BLaER1 treated with 17β-estradiol and CSF1 and Interleukin-3, amounts not matched to agents 10 nM and 100 nM (cell line): Measurements from ENCODE around the gene CRYBG2.
"Not testable (repeated sequence)": the region's sequence is repeated elsewhere in the genome, so short reads cannot be mapped to it uniquely, and the experiment has no call there.

Source experiments
- H3K27ac ChIP-seq, 11 experiments: shearing (Covaris generic); formaldehyde crosslinking; 2 replicates each; pipeline ENCODE4 v1.8.1; 2022
- H3K27me3 ChIP-seq, 11 experiments: shearing (Covaris generic); formaldehyde crosslinking; 2 replicates each; pipeline ENCODE4 v1.8.1; 2022
- H3K36me3 ChIP-seq, 11 experiments: shearing (Covaris generic); formaldehyde crosslinking; 2 replicates each; pipeline ENCODE4 v1.8.1; 2022
- H3K4me1 ChIP-seq, 10 experiments: shearing (Covaris generic); formaldehyde crosslinking; 2 replicates each; pipeline ENCODE4 v1.8.1; 2022
- H3K4me2 ChIP-seq, 11 experiments: shearing (Covaris generic); formaldehyde crosslinking; 2 replicates each; pipeline ENCODE4 v1.8.1; 2022
- H3K4me3 ChIP-seq, 10 experiments: shearing (Covaris generic); formaldehyde crosslinking; 2 replicates each; pipeline ENCODE4 v1.8.1; 2022
- H3K9ac ChIP-seq, 11 experiments: shearing (Covaris generic); formaldehyde crosslinking; 2 replicates each; pipeline ENCODE4 v1.8.1; 2022
- H3K9me3 ChIP-seq, 11 experiments: shearing (Covaris generic); formaldehyde crosslinking; replicated peaks in 1 of 11; 2 replicates each; pipeline ENCODE4 v1.8.1; 2022
- H4K20me1 ChIP-seq, 11 experiments: shearing (Covaris generic); formaldehyde crosslinking; 2 replicates each; pipeline ENCODE4 v1.8.1; 2022
- Cebpa-rat ChIP-seq, 11 experiments: shearing (Covaris generic); IDR thresholded peaks; 2 replicates each; pipeline ENCODE4 v1.8.1; 2022

CRYBG2 gene

GRCh38 chr1:26321315-26322041 is 32.5 kb downstream of the CRYBG2 start:
- TF ChIP-seq Cebpa-rat (IDR thresholded peaks at IDR 0.05), result no peak
- H3K9ac ChIP-seq, result peak overlapping the region; percentile 33 to 75 (median 51); a peak in 20 of 22 replicates

DNA sequence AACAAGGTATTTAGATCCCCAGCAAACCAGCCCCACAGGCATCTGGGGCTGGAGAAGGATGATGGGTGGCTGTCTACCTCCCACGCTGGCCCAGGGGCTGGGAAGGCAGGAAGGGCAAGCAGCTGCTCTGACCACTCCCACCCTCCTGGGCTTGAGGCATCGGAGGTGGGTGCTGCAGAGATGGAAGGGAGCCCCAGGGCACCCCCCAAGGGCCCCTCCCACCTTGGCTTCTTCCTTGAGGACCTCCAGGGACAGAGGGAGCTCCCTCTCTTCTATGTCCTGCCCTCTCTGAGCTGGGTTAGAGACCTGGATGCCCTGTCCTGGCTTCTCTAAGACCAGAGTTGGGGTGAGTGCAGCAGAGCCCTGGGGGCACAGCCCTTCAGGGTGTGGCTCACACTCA is 33.0 kb downstream of the CRYBG2 start:
- peak overlapping the region in 10 of 11 experiments; percentile 6 to 82 (median 62); a peak in 16 of 22 replicates for H3K27ac ChIP-seq
- H3K4me2 ChIP-seq, result peak overlapping the region; percentile 76 to 98 (median 90)
- peak overlapping the region in 9 of 11 experiments; percentile 33 to 75 (median 49); a peak in 17 of 22 replicates for H3K9ac ChIP-seq

More at GRCh38 chr1:26321315-26322041, 32.5 kb downstream of the CRYBG2 start:
- Histone ChIP-seq H4K20me1 (no peaks in the 10 kb centered on the region), H3K27me3 (peaks cover 0 to 8% (median 0%) of the 10 kb centered on the region in 11 experiments; a peak in 1 of 22 replicates), H3K4me1 (peaks cover 50 to 57% (median 55%) of the 10 kb centered on the region in 10 experiments), H3K4me2 (peak overlapping the region; percentile 76 to 98 (median 90)), H3K36me3 (peaks cover 0 to 6% (median 0%) of the 10 kb centered on the region in 11 experiments; a peak in 2 of 22 replicates), H3K27ac (peak overlapping the region in 10 of 11 experiments; percentile 6 to 82 (median 64); a peak in 16 of 22 replicates), H3K4me3 (peak overlapping the region in 1 of 10 experiments; percentile 28; a peak in 1 of 20 replicates), H3K9me3 (no peaks in the 10 kb centered on the region)

GRCh38 chr1:26318338-26319064 is 35.4 kb downstream of the CRYBG2 start:
- H3K4me1 ChIP-seq, result peaks cover 80 to 87% (median 84%) of the 10 kb centered on the region in 10 experiments
- peak overlapping the region; percentile 22 to 70 (median 49); a peak in 19 of 20 replicates for H3K4me3 ChIP-seq
- peak overlapping the region; percentile 53 to 82 (median 74) for H3K27ac ChIP-seq

More for the DNA sequence above, 33.0 kb downstream of the CRYBG2 start:
- peak overlapping the region in 1 of 10 experiments; percentile 28; a peak in 2 of 20 replicates for H3K4me3 ChIP-seq
- peaks cover 0 to 6% (median 0%) of the 10 kb centered on the region in 11 experiments; a peak in 2 of 22 replicates for H3K36me3 ChIP-seq
- no peaks in the 10 kb centered on the region for H3K9me3 ChIP-seq
- TF ChIP-seq Cebpa-rat (IDR thresholded peaks at IDR 0.05), result no peak
- H3K4me1 ChIP-seq, result peaks cover 56 to 63% (median 61%) of the 10 kb centered on the region in 10 experiments
- H4K20me1 ChIP-seq, result no peaks in the 10 kb centered on the region
- peaks cover 0 to 8% (median 0%) of the 10 kb centered on the region in 11 experiments; a peak in 1 of 22 replicates for H3K27me3 ChIP-seq

DNA sequence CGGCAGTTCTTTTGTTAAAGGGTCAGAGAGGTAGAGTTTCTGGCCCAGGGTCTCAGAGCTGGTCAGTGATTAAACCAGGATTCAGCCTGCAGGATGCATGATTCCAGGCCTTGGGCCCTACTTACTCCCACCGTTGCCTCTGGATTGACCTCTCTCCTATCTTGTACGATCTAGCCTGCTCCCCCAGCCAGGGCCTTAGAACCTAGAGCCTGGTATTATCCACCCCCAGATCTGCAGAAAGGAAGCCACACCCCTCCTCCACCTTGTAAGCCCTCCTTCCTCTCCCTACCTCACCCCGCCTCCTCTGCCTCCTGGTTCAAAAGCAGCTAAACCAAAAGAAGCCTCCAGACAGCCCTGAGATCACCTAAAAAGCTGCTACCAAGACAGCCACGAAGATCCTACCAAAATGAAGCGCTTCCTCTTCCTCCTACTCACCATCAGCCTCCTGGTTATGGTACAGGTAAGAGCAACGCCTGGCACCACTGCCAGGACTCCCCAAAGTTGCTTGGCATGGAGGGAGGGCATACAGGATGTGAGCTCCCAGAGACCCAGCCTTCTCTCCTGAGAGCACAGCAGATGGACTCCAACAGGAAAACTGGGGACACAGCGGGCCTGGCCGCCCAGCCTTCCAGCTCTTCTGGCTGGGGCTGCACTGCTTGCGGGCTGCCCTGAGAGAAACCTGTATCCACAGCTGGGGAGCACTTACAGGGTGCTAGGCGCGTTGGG is 36.2 kb downstream of the CRYBG2 start, which contains the start of gene CD52:
CD52 (plus strand) TSS at position 347 of the 726 bp plus-strand sequence; CDS start at position 407, 60 bp downstream.
- Histone ChIP-seq H3K9ac (peak within 1 kb of the TSS; percentile 48 to 75 (median 67)), H3K4me3 (peak within 1 kb of the TSS; percentile 22 to 70 (median 49); a peak in 19 of 20 replicates), H3K9me3 (no peaks in the 10 kb centered on the region), H3K27ac (peak within 1 kb of the TSS; percentile 61 to 82 (median 74)), H4K20me1 (no peaks in the 10 kb centered on the region), H3K27me3 (peaks cover 0 to 8% (median 0%) of the 10 kb centered on the region in 11 experiments; a peak in 1 of 22 replicates), H3K36me3 (peaks cover 0 to 6% (median 0%) of the 10 kb centered on the region in 11 experiments; a peak in 2 of 22 replicates), H3K4me1 (peaks cover 83 to 94% (median 91%) of the 10 kb centered on the region in 10 experiments), H3K4me2 (peak within 1 kb of the TSS; percentile 76 to 98 (median 90))
- no peak for TF ChIP-seq Cebpa-rat (IDR thresholded peaks at IDR 0.05)

More at GRCh38 chr1:26318338-26319064, 35.4 kb downstream of the CRYBG2 start:
- Histone ChIP-seq H3K36me3 (peaks cover 0 to 6% (median 0%) of the 10 kb centered on the region in 11 experiments; a peak in 2 of 22 replicates), H4K20me1 (no peaks in the 10 kb centered on the region), H3K4me2 (peak overlapping the region; percentile 76 to 98 (median 90)), H3K27me3 (peaks cover 0 to 8% (median 0%) of the 10 kb centered on the region in 11 experiments; a peak in 1 of 22 replicates), H3K9me3 (no peaks in the 10 kb centered on the region), H3K9ac (peak overlapping the region; percentile 48 to 75 (median 67))
- TF ChIP-seq Cebpa-rat (IDR thresholded peaks at IDR 0.05), result no peak

DNA sequence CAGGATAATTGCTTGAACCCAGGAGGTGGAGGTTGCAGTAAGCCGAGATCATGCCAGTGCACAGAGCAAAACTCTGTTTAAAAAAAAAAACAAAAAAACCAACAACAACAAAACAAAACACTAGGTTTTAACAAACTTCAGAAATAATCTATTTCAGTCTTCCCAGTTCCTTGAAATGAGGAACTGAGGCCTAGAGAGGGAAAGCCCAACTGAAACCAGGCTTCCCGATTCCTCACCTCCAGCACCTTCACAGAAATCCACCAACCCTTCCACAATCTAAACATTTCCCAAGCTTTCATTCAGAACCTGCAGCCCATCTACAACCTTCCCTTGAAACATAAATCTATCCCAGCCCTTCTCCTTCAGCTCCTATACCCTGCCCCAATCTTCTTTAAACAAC is 36.8 kb downstream of the CRYBG2 start:
- Histone ChIP-seq H3K9me3 (no peaks in the 10 kb centered on the region), H3K4me2 (peak overlapping the region; percentile 76 to 98 (median 90)), H3K4me3 (peak overlapping the region in 6 of 10 experiments; percentile 32 to 70 (median 52); a peak in 10 of 20 replicates), H3K27me3 (peaks cover 0 to 8% (median 0%) of the 10 kb centered on the region in 11 experiments; a peak in 1 of 22 replicates), H3K36me3 (peaks cover 0 to 5% (median 0%) of the 10 kb centered on the region in 11 experiments; a peak in 1 of 22 replicates), H3K9ac (peak overlapping the region; percentile 48 to 75 (median 67); a peak in 20 of 22 replicates), H4K20me1 (no peaks in the 10 kb centered on the region), H3K27ac (peak overlapping the region; percentile 53 to 82 (median 74); a peak in 21 of 22 replicates), H3K4me1 (peaks cover 83 to 95% (median 91%) of the 10 kb centered on the region in 10 experiments)
- no peak for TF ChIP-seq Cebpa-rat (IDR thresholded peaks at IDR 0.05)

- no peak for TF ChIP-seq Cebpa-rat (IDR thresholded peaks at IDR 0.05)
- H3K4me1 ChIP-seq, result peaks cover 75 to 94% (median 83%) of the 10 kb centered on the region in 10 experiments
- H4K20me1 ChIP-seq, result no peaks in the 10 kb centered on the region
- H3K9ac ChIP-seq, result peak overlapping the region; percentile 48 to 75 (median 67); a peak in 17 of 22 replicates
- H3K27ac ChIP-seq, result peak overlapping the region; percentile 55 to 82 (median 74); a peak in 21 of 22 replicates
- H3K27me3 ChIP-seq, result peaks cover 0 to 8% (median 0%) of the 10 kb centered on the region in 11 experiments; a peak in 1 of 22 replicates
- peak overlapping the region; percentile 76 to 98 (median 90) for H3K4me2 ChIP-seq
- no peaks in the 10 kb centered on the region for H3K9me3 ChIP-seq
- H3K4me3 ChIP-seq, result peak overlapping the region in 3 of 10 experiments; percentile 49 to 70 (median 62); a peak in 5 of 20 replicates
- H3K36me3 ChIP-seq, result no peaks in the 10 kb centered on the region
Measured at GRCh38 chr1:26315874-26316850, 37.8 kb downstream of the CRYBG2 start.

DNA sequence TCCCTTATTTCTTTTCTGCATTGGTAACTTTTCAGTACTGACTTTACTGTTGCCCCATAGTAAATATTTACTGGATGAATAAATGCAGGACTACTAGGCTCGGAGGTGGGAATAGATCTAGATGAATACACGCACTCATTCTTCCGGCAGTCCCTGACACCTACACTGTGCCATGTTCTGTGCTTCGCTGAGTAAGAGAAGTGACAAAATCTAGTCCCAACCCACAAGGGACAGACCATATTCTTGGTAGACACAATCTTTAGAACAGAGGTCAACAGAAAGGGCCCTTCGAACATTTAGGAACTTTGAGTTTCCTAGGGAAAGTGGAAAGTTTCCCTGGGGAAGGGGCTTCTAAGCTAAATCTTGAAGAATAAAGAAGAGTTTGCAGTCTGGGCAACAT is 39.4 kb downstream of the CRYBG2 start:
- no peak for TF ChIP-seq Cebpa-rat (IDR thresholded peaks at IDR 0.05)
- Histone ChIP-seq H4K20me1 (no peaks in the 10 kb centered on the region), H3K27ac (peak overlapping the region in 9 of 11 experiments; percentile 63 to 82 (median 74); a peak in 15 of 22 replicates), H3K9me3 (no peaks in the 10 kb centered on the region), H3K27me3 (peaks cover 0 to 8% (median 0%) of the 10 kb centered on the region in 11 experiments; a peak in 1 of 22 replicates), H3K9ac (peak overlapping the region in 4 of 11 experiments; percentile 67 to 75 (median 68); a peak in 2 of 22 replicates), H3K4me2 (peak overlapping the region; percentile 76 to 98 (median 90)), H3K36me3 (no peaks in the 10 kb centered on the region), H3K4me1 (peaks cover 58 to 79% (median 66%) of the 10 kb centered on the region in 10 experiments), H3K4me3 (no peak overlapping the region)

DNA sequence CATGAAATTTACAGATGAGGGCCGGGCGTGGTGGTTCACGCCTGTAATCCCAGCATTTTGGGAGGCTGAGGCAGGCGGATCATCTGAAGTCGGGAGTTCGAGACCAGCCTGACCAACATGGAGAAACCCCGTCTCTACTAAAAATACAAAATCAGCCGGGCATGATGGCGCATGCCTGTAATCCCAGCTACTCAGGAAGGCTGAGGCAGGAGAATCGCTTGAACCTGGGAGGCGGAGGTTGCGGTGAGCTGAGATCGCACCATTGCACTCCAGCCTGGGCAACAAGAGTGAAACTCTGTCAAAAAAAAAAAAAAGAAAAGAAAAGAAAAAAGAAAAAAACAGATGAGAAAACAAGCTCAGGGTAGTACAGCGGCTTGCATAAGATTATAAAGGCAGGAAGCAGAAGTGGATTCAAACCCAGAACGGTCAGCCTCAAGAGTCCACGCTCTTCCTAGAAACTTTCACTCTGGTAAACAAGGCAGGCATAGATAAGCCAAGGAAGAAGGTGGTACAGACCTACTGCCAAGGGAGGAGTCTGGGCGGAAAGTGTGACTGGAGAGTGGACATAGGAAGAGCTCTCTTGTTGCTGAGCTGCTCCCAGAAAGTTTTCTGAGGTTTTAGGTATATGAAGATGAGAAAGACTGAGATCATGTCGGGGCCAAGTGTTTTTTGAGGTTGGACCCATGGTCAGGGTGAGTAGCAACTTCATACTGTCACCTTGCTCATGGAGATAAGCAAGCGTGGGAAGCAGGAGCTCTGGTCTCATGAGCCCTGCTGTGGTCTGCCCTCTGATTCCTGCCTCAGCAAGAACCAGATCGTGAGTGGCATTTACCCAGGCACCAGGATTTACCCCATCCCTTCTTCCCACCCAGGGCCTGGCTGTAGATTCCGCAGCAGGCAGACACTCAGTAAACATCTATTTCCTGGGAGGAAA is 45.7 kb downstream of the CRYBG2 start:
- H3K27ac ChIP-seq, result peak overlapping the region in 10 of 11 experiments; percentile 24 to 91 (median 88); a peak in 16 of 22 replicates
- H3K9ac ChIP-seq, result peak overlapping the region in 7 of 11 experiments; percentile 19 to 88 (median 82); a peak in 8 of 22 replicates
- peak overlapping the region; percentile 62 to 99 (median 96); a peak in 20 of 22 replicates for H3K4me2 ChIP-seq
- not testable (repeated sequence) for H3K9me3 ChIP-seq, H4K20me1 ChIP-seq, H3K27me3 ChIP-seq, H3K36me3 ChIP-seq, H3K4me3 ChIP-seq
- H3K4me1 ChIP-seq, result peaks cover 30 to 70% (median 54%) of the 10 kb centered on the region in 10 experiments
